GM18508 (cell line): Measurements from ENCODE around the gene FATE1.
A peak's percentile ranks its signal among the peaks of the same experiment; 100 is the strongest.
"Not testable (repeated sequence)": the region's sequence is repeated elsewhere in the genome, so short reads cannot be mapped to it uniquely, and the experiment has no call there.

Source experiments
- ATAC-seq: cut with Tn5 transposase; IDR thresholded peaks from one replicate; pipeline ENCODE4 v1.9.1; 2021; ENCODE audit warnings: moderate number of reproducible peaks; ENCODE audit not compliant: insufficient read depth, unreplicated experiment

The FATE1 gene

DNA sequence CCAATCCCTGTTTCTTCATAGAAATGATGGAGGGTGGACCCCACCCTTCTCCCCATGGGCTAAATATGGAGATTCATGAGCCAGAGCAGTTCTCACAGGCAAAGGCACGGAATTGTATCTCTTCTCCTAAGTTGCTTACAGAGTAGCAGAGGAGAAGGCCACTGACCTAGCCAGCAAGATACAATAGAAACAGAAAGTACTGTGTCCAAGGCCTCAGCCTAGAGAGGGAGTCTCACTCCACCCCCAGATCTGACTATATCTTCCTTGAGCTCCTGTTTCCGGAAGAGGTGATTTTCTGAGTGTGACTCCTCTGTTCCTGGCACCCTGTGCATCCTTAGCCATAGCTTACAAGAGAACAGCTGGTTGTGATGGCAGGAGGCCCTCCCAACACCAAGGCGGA is at the start of gene FATE1:
Gene FATE1 (plus strand): TSS at position 284 of the 400 bp plus-strand sequence. CDS start 85 bp downstream, at position 369.
- ATAC-seq: no peak

- ATAC-seq: no peak
These were observed 40.6 kb upstream of the FATE1 start for GRCh38 chrX:151675121-151675746.

GRCh38 chrX:151676196-151676595 is 39.6 kb upstream of the FATE1 start:
- no peak for ATAC-seq

GRCh38 chrX:151679798-151680402 is 35.9 kb upstream of the FATE1 start:
- ATAC-seq: no peak

GRCh38 chrX:151680805-151681204 is 35.0 kb upstream of the FATE1 start:
- ATAC-seq: peak; percentile 85

DNA sequence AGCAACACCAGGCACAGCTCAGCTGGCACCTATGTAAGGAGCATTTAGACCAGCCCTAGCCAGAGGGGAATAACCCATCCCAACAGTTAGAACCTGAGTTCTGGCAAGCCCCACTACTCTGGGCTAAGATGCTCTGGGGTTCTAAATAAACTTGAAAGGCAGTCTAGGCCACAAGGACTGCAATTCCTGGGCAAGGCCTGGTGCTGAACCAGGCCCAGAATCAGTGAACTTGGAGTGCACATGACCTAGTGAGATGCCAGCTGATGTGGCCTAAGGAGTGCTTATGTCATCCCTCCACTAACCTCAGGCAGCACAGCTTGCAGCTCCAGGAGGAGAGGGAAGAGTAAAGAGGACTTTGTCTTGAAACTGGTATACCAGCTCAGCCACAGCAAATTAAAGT is 28.2 kb upstream of the FATE1 start:
- ATAC-seq: no peak

GRCh38 chrX:151688695-151689094 is 27.1 kb upstream of the FATE1 start:
- no peak for ATAC-seq

DNA sequence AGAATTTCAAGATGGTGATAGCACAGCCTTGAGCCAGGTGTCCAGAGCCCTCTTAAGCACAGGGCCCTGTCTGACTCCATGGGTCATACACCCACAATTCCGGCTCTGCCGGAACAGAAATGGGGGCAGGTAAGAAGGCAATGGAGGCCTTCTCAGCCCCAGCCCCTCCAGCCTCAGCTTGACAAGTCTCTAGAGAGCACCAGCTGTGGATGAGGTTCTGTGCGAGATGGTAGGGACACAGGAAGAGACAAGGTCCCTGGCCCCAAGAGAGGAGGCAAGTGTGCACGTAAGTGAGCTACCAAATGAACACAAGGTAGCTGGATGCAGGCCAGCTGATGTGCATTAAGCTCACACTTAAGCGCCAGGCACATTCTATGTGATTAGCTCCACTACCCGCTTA is 23.0 kb upstream of the FATE1 start:
- ATAC-seq: no peak

GRCh38 chrX:151694121-151694520 is 21.7 kb upstream of the FATE1 start:
- ATAC-seq: no peak

DNA sequence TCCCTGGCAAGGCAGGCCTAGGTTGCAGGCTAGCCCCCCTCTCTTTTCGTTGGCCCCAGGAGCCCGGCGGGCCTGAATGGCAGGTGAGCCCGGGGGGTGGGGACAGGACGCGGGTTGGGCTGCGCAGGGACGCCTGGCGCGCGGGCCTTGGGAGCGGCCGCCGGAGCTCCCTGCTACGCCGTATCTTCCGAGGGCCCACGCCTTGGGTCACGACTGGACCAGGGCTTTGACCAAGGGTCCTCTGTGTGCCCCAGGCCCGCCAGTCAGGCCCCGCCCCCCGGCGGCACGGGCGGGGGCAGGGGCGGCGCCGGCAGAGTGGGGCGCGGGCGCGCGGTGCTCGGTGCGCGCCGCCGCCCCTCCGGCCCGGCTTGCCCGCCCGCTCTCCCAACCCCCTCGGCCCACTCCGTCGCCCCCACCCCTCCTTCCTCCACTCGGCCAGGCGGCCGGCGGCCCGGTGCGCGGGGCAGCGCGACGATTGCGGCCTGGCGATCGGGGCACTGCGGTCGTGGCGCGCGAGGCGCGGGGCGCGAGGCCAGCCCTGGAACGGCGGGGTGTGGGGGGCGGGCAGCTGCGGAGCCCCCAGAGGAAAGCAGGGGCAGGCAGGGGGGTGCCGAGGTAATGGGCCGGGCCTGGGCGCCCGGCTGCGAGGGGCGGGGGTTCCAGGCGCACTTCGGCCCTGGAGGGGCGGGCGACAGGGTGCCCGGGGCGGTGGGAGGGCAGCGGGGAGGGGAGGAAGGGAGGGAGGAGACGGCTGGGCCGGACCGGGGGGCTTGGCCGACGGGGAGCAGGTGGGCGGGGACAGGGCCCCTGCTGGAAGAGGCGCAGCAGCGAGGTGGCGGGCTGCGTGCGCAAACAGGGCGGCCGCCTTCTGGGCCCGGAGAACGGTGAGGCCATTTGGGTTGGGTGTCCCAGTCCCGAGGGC is 20.9 kb upstream of the FATE1 start, which contains the start of gene PRRG3:
Gene PRRG3 (plus strand): TSS at position 798 of the 922 bp plus-strand sequence. CDS start 3,357 bp downstream, outside the sequence.
- ATAC-seq: no peak

GRCh38 chrX:151695583-151696340 is 20.1 kb upstream of the FATE1 start:
- ATAC-seq: no peak

DNA sequence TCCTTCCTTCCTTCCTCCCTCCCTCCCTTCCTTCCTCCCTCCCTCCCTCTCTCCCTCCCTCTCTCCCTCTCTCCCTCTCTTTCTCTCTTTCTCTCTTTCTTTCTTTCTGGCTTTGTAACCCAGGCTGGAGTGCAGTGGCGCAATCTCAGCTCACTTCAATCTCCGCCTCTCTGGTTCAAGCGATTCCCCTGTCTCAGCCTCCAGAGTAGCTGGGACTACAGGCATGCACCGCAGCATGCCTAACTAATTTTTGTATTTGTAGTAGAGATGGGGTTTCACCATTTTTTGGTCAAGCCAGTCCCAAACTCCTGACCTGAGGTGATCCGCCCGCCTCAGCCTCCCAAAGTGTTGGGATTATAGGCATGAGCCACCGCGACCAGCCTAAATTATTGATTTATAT is 18.8 kb upstream of the FATE1 start:
- not testable (repeated sequence) for ATAC-seq

GRCh38 chrX:151697522-151697921 is 18.3 kb upstream of the FATE1 start:
- no peak for ATAC-seq

GRCh38 chrX:151698485-151698884 is 17.4 kb upstream of the FATE1 start:
- no peak for ATAC-seq

DNA sequence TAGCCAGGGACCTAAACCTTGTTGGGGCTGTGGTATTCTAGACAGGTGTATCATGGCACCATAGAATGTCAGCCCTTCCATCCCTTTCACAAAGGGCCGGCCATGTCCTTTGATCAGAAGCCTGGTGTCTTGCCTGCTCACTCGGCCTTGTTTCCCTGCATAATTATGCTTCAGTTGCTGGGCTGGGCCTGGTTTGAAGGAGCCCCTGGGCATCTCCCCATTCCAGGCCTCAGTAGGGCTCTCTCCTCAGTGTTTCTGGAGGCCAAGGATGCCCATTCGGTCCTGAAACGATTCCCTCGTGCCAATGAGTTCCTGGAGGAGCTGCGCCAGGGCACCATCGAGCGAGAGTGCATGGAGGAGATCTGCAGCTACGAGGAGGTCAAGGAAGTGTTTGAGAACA is 16.1 kb upstream of the FATE1 start:
- ATAC-seq: no peak

DNA sequence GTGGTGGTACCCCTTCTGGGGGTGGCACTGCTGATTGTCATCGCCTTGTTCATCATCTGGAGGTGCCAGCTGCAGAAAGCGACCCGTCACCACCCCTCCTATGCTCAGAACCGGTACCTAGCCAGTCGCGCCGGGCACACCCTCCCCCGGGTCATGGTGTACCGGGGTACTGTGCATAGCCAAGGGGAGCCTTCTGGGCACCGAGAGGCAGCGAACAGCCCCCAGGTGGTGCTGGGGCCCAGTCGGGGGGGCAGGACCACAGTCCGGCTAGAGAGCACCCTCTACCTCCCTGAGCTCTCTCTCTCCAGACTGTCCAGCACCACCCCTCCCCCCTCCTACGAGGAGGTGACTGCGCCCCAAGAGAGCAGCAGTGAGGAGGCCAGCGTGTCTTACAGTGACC is 15.3 kb upstream of the FATE1 start:
- ATAC-seq: no peak

GRCh38 chrX:151701071-151701470 is 14.8 kb upstream of the FATE1 start:
- no peak for ATAC-seq

GRCh38 chrX:151701531-151701930 is 14.3 kb upstream of the FATE1 start:
- no peak for ATAC-seq

DNA sequence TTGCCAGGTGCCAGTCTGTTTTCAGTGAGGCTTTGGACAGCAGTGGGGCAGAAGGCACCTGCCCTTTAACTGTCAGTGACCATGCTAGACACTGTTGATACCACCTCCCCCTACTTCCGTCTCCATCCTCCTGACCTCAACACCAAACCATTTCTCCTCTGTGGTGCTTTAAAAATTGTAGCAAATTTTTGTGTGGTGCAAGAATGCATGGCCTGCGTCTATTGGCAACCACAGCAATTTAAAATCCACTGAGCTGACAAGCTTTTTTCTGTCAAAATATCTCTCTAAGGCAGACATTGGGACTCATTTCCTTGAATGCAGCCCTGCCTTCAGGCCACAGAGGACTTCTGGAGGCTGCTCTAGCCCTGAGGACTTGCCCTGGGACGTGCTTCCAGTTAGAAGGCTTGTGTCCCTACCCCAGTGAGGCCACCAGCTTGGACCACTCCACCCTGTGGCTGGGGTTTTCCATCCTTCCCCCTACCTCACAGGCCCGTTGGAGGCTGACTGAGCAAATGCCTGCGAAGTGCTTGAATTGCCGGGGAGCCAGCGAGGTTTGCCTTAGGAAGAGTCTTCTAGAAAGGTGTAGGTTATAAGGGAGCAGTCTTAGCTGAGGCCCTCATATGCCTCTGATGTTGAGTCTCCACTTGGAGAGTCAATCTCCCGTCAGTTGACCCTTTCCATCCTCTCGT is 13.7 kb upstream of the FATE1 start:
- no peak for ATAC-seq
